Stomach (tissue), 4 donors: ENCODE results near the gene GRB10.

Experiments
- EP300 ChIP-seq: sonication (generic); formaldehyde crosslinking; IDR thresholded peaks from one replicate; pipeline ENCODE4 v1.6.1; 2017; ENCODE audit warnings: antibody characterized with exemption
- POLR2A ChIP-seq, 4 donors: fragments of 450-650 bp; IDR thresholded peaks; one replicate each; pipeline ENCODE4 v1.6.1; 2016; ENCODE audit warnings: antibody characterized with exemption in 4 of 4, control low read depth in 2 of 4, mild to moderate bottlenecking in 1 of 4, moderate library complexity in 1 of 4
- POLR2AphosphoS5 ChIP-seq, 3 donors: sonication (generic); formaldehyde crosslinking; IDR thresholded peaks; one replicate each; pipeline ENCODE4 v1.6.1; 2016; ENCODE audit warnings: antibody characterized with exemption in 3 of 3
- TF ChIP-seq, protein P1 (sequence below), 7 experiments: fragments of 450-650 bp in 4 of 7; fragments of 200-600 bp in 3 of 7; sonication (generic) in 3 of 7; IDR thresholded peaks; one replicate each; pipeline ENCODE4 v1.5.1; 2016 to 2019; ENCODE audit warnings: antibody characterized with exemption in 7 of 7, control low read depth in 2 of 7, mild to moderate bottlenecking in 1 of 7

- TF ChIP-seq, protein P1, sequence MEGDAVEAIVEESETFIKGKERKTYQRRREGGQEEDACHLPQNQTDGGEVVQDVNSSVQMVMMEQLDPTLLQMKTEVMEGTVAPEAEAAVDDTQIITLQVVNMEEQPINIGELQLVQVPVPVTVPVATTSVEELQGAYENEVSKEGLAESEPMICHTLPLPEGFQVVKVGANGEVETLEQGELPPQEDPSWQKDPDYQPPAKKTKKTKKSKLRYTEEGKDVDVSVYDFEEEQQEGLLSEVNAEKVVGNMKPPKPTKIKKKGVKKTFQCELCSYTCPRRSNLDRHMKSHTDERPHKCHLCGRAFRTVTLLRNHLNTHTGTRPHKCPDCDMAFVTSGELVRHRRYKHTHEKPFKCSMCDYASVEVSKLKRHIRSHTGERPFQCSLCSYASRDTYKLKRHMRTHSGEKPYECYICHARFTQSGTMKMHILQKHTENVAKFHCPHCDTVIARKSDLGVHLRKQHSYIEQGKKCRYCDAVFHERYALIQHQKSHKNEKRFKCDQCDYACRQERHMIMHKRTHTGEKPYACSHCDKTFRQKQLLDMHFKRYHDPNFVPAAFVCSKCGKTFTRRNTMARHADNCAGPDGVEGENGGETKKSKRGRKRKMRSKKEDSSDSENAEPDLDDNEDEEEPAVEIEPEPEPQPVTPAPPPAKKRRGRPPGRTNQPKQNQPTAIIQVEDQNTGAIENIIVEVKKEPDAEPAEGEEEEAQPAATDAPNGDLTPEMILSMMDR (IDR thresholded peaks at IDR 0.05), result no peak
- no peak for TF ChIP-seq POLR2A (IDR thresholded peaks at IDR 0.05)
- no peak for TF ChIP-seq POLR2AphosphoS5 (IDR thresholded peaks at IDR 0.05)
- TF ChIP-seq EP300, result no peak
Measured at GRCh38 chr7:50718311-50718710, 64.4 kb downstream of the GRB10 start.
